ENCODE measurements around the gene CHM. TPM values are rescaled to one million over a fixed set of nuclear protein-coding genes. Genes with fewer than 3 reads are reported as not detected.

The CHM gene
- total and polyA plus RNA-seq, 2 of the 8 experiments (the other 6 are each of a cell fraction or from before 2014, with no cell fraction given): 8.6 to 15.5 TPM

DNA sequence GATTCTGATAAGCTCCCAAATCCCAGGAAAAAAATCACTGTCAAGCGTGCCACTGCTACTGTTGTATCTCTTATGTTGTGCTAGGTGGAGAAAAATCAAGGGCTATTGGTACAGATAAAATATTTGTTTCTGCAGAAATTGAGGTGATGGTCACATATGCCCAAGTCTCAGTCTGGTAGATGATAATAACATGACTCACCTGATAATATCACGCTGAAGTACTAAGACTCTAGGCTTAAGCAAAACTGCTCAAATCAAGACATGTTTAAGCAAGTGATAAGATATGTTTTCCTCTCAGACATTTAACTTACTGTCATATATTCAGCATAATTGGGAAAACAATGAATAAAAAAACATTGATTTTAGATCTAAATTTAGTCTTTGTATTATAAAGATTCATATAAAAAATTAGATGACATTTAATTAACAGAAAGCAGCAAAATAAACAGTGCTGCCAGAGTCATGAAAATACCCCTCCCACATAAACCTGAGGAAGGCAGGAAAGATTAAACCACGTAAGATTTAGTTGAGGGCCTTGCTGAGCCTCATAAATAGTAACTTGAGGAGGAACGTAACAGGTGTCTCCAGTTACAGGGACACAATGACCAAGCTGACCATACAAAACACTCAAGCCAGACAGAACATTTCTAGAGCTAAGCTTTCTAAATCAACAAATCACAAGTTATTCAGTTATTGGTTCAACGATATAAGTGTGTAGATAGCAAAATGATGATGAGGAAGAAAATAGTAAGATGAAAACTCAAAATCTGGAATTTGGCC lies 143.5 kb downstream of the CHM start (continued):
- TF ChIP-seq, protein P1, sequence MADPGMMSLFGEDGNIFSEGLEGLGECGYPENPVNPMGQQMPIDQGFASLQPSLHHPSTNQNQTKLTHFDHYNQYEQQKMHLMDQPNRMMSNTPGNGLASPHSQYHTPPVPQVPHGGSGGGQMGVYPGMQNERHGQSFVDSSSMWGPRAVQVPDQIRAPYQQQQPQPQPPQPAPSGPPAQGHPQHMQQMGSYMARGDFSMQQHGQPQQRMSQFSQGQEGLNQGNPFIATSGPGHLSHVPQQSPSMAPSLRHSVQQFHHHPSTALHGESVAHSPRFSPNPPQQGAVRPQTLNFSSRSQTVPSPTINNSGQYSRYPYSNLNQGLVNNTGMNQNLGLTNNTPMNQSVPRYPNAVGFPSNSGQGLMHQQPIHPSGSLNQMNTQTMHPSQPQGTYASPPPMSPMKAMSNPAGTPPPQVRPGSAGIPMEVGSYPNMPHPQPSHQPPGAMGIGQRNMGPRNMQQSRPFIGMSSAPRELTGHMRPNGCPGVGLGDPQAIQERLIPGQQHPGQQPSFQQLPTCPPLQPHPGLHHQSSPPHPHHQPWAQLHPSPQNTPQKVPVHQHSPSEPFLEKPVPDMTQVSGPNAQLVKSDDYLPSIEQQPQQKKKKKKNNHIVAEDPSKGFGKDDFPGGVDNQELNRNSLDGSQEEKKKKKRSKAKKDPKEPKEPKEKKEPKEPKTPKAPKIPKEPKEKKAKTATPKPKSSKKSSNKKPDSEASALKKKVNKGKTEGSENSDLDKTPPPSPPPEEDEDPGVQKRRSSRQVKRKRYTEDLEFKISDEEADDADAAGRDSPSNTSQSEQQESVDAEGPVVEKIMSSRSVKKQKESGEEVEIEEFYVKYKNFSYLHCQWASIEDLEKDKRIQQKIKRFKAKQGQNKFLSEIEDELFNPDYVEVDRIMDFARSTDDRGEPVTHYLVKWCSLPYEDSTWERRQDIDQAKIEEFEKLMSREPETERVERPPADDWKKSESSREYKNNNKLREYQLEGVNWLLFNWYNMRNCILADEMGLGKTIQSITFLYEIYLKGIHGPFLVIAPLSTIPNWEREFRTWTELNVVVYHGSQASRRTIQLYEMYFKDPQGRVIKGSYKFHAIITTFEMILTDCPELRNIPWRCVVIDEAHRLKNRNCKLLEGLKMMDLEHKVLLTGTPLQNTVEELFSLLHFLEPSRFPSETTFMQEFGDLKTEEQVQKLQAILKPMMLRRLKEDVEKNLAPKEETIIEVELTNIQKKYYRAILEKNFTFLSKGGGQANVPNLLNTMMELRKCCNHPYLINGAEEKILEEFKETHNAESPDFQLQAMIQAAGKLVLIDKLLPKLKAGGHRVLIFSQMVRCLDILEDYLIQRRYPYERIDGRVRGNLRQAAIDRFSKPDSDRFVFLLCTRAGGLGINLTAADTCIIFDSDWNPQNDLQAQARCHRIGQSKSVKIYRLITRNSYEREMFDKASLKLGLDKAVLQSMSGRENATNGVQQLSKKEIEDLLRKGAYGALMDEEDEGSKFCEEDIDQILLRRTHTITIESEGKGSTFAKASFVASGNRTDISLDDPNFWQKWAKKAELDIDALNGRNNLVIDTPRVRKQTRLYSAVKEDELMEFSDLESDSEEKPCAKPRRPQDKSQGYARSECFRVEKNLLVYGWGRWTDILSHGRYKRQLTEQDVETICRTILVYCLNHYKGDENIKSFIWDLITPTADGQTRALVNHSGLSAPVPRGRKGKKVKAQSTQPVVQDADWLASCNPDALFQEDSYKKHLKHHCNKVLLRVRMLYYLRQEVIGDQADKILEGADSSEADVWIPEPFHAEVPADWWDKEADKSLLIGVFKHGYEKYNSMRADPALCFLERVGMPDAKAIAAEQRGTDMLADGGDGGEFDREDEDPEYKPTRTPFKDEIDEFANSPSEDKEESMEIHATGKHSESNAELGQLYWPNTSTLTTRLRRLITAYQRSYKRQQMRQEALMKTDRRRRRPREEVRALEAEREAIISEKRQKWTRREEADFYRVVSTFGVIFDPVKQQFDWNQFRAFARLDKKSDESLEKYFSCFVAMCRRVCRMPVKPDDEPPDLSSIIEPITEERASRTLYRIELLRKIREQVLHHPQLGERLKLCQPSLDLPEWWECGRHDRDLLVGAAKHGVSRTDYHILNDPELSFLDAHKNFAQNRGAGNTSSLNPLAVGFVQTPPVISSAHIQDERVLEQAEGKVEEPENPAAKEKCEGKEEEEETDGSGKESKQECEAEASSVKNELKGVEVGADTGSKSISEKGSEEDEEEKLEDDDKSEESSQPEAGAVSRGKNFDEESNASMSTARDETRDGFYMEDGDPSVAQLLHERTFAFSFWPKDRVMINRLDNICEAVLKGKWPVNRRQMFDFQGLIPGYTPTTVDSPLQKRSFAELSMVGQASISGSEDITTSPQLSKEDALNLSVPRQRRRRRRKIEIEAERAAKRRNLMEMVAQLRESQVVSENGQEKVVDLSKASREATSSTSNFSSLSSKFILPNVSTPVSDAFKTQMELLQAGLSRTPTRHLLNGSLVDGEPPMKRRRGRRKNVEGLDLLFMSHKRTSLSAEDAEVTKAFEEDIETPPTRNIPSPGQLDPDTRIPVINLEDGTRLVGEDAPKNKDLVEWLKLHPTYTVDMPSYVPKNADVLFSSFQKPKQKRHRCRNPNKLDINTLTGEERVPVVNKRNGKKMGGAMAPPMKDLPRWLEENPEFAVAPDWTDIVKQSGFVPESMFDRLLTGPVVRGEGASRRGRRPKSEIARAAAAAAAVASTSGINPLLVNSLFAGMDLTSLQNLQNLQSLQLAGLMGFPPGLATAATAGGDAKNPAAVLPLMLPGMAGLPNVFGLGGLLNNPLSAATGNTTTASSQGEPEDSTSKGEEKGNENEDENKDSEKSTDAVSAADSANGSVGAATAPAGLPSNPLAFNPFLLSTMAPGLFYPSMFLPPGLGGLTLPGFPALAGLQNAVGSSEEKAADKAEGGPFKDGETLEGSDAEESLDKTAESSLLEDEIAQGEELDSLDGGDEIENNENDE (IDR thresholded peaks at IDR 0.05; ENCODE audit: insufficient replicate concordance, low read length): no peak
- TF ChIP-seq CHD1 (IDR thresholded peaks at IDR 0.05; ENCODE audit: low read depth, low read length): no peak
- TF ChIP-seq CHD2 (IDR thresholded peaks at IDR 0.05; ENCODE audit: low read length): no peak
- no peak for TF ChIP-seq CTBP2 (IDR thresholded peaks at IDR 0.05; ENCODE audit: borderline replicate concordance, insufficient read depth, insufficient read length, low read length)
- no peak for TF ChIP-seq TAF1 (IDR thresholded peaks at IDR 0.05; ENCODE audit: low read depth, low read length)
- no peak for TF ChIP-seq CREB1 (IDR thresholded peaks at IDR 0.05)
- no peak for TF ChIP-seq SP4 (IDR thresholded peaks at IDR 0.05; ENCODE audit: low read length)
- TF ChIP-seq GABPA (IDR thresholded peaks at IDR 0.05; ENCODE audit: borderline replicate concordance, insufficient read depth, low read length): no peak
- no peak for TF ChIP-seq POLR2A (IDR thresholded peaks at IDR 0.05; ENCODE audit: control extremely low read depth in 1 of 2, low read depth in 2 of 2, low read length in 2 of 2)
- TF ChIP-seq CEBPB (IDR thresholded peaks at IDR 0.05; ENCODE audit: low read depth, low read length): no peak
- no peak for TF ChIP-seq TEAD4 (IDR thresholded peaks at IDR 0.05; ENCODE audit: low read depth, low read length)
- no peak for TF ChIP-seq SP1 (IDR thresholded peaks at IDR 0.05; ENCODE audit: low read depth, low read length)
